G401.6 (cell line): ENCODE data around the gene ZCWPW1.
"Not testable (repeated sequence)": the region's sequence is repeated elsewhere in the genome, so short reads cannot be mapped to it uniquely, and the experiment has no call there.

Experiments
- FAIRE-seq: peaks from 2 replicates; lab custom pipeline; 2012; peaks lifted over from hg19 to GRCh38; lab: Jason Lieb, UNC

Gene ZCWPW1

DNA sequence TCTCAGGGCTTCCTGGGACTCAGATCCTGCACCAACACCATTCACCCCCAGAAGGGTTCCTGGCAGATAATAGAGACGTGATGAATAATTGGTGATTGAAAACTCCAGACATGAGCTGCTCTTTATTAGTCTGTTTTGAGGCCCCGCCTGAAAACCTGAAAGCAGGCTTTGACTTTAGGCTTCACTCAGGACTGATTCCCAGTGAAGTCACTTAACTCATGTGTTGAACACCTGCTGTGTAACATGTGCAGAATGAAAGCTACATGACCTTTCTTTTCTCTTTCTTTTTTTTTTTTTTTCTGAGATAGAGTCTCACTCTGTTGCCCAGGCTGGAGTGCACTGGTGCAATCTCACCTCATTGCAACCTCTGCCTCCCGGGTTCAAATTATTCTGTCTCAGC lies 26.7 kb upstream of the ZCWPW1 start:
- FAIRE-seq, result no peak

DNA sequence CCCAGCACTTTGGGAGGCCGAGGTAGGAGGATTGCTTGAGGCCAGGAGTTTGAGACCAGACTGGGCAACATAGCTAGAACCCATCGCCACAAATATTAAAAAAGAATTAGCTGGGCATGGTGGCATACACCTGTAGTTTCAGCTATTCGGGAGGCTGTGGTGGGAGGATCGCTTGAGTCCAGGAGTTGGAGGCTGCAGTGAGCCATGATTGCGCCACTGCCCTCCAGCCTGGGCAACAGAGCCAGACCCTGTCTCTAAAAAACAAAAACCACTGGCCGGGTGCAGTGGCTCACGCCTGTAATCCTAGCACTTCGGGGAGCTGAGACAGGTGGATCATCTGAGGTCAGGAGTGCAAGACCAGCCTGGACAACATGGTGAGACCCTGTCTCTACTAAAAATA lies 25.4 kb upstream of the ZCWPW1 start:
- FAIRE-seq, result not testable (repeated sequence)

DNA sequence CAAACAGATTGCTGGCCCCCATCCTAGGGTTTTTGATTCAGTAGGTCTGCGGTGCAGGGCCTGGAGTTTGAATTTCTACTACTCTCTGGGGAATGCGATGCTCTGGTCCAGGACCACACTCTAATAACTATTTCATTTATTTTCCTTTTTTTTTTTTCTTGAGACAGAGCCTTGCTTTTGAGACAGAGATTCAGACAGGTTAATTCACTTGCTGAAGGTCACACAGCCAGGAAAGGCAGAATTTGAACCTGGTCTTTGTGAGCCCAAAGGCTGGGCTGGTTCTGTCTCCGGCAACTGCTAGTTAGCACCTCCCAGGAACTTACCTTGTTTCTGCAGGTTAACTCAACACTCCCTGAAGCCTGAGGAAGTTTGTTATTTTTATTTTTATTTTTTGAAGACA lies 24.0 kb upstream of the ZCWPW1 start:
- no peak for FAIRE-seq

DNA sequence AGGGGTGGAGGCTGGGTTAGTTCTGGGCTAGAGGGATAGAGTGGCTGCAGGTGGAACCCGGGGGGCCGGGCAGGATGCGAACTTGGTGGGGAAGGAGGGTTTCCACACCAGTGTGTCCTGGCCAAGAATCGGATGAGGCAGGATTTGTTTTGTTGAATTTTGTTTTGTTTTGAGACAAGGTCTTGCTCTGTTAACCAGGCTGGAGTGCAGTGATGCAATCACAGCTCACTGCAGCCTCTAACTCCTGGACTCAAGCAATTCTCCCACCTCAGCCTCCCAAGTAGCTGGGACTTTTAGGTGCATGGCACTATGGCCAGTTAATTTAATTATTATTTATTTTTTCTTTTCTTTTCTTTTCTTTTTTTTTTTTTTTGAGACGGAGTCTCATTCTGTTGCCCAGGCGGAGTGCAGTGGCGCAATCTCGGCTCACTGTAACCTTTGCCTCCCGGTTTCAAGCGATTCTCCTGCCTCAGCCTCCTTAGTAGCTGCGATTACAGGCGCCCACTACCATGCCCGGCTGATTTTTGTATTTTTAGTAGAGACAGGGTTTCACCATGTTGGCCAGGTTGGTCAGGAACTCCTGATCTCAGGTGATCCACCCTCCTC lies 20.8 kb upstream of the ZCWPW1 start:
- FAIRE-seq, result no peak

DNA sequence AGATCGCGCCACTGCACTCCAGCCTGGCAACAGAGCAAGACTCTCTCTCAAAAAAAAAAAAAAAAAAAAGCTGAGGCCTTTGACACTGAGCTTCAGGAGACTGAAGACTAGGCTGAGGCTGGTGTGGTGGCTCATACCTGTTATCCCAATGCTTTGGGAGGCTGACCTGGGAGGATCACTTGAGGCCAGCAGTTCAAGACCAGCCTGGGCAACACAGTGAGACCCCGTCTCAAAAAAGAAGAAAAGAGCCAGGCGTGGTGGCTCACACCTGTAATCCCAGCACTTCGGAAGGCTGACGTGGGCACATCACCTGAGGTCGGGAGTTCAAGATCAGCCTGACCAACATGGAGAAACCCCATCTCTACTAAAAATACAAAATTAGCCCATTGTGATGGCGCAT lies 18.9 kb upstream of the ZCWPW1 start:
- not testable (repeated sequence) for FAIRE-seq

DNA sequence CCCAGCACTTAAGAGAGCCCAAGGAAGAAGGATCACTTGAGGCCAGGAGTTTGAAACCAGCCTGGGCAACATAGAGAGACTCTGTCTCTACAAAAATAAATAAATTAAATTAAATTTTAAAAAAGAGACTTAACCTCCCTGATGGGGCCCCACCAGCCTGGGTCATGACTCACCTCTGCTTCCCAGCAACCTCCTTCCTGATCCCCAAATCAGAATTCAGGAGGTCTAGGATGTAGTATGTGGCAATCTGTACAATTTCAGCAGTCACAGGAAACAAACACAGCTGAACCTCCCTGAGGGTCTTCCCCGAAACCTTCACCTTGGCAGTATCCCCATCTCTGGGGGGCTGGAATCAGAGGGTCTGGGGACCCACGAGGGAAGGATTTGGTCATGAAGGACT lies 17.5 kb upstream of the ZCWPW1 start:
- FAIRE-seq, result no peak

DNA sequence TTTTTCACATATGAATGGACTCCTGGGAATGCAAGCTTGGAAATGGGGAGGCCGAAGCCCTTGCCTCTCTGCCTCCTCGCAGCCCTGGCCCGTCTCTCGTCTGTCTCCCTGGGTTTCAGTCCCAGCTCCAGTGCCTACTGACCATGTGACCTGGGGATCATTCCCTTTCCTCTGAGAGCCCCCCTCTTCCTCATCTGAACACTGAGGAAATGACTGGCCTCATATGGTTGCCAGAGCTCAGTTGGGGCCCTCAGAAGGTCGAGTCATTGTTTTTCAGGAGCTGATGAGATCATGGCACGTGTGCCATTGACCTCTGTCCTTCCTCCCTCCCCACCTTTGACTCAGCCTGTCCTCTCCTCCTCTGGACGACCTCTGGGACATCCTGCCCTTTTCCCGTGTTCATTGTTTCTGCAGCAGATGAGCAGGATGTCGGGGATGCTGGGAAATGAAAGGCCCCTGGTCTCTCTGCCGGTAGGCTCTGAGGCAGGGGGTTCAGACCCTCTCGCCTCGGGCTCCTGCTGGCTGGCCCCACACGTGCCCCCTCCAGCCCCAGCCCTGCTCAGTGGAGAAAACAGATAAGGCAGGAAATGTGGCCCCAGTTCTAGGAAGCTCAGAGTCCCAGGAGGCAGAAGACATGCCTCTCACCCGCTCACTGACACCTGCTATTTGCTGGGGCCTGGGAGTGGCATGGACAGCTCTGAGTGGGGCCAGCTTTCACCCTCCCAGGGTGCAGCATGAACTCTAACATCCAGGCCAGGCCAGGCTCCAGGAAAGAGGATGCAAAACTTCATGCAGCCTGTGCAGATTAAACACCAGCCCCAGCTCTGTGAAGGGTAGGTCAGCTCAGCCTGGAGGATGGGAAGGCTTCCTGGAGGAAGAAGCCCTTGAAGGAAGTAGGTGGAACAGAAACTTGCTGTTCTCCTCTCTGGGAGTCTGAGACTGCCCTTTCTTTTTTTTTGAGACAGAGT lies 16.1 kb upstream of the ZCWPW1 start:
- FAIRE-seq, result no peak

DNA sequence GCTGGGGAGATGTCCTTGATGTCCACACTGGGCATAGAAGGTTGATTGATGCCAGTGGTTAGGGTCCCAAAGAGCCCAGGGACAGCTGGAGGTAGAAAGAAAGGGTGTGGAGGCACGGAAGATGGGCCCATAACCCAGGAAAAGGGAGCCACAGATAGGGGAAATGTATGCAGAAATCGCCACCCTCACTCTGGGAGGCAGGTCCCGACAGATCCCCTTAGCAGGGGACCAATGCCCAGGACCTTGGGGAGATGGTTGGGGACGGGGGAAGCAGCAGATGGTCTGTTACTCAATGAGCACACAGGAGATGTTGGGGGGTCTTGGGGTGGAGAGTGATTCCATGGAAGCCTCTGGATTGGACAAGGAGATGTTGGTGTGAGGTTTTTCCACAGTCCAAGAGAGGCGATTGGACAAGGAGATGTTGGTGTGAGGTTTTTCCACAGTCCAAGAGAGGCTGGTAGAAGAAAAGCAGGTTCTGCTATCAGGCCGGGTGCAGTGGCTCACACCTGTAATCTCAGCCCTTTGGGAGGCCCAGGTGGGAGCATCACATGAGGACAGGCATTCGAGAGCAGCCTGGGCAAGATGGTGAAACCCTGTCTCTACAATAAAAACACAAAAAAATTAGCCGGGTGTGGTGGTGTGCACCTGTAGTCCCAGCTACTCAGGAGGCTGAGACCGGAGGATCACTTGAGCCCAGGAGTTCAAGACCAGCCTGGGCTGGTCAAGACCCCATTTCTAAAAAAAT lies 14.8 kb upstream of the ZCWPW1 start:
- no peak for FAIRE-seq

DNA sequence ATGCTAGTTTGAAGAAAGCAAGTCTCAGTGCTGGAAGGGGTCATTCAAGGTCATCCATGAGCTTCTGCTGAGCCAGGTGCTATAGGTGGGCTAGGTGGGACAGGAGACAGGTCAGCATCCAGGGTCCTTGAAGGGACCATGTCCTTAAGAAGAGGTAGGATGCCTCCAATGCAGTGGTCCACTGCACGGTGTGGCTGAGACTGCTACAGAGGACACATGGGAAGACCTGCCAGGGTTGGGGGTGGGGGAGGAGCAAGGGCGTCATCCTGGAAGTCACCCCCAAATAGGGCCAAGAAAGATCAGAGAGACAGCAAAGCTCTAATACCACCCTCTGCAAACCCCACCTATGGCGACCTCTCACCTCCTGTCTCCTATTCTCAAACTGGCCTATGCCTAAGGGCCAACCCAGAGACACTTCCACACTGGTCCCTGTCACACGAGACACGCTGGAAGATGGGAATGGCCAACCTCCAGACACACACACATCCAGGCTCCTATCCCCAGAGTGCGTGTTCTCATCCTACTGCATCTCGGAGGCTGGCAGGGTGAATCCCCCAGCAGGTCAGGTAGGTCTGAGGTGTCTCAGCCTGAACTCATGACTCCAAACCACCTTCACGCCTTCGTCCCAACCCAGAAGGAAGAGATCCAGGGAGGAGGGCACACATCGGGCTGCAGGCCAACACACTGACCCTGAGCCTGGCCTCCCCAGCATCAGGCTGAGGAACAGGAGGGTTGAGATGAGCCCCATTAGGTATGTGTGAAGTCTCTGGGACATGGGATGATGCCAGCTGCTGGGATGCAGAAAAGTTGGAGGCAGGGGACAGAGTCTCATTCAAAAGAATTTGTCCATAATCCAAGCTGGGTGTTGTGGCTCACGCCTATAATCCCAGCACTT lies 13.4 kb upstream of the ZCWPW1 start:
- FAIRE-seq, result no peak

DNA sequence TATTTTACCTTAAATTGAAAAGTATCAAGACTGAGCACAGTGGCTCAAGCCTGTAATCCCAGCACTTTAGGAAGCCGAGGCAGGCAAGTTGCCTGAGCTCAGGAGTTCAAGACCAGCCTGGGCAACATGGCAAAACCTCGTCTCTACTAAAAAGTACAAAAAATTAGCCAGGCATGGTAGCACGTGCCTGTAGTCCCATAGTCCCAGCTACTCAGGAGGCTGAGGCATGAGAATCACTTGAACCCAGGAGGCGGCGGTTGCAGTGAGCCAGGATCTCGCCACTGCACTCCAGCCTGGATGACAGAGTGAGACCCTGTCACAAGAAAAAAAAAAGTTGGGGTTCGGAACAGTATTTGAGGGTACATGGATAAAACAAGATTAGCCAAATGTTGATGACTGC lies 10.7 kb upstream of the ZCWPW1 start:
- not testable (repeated sequence) for FAIRE-seq

DNA sequence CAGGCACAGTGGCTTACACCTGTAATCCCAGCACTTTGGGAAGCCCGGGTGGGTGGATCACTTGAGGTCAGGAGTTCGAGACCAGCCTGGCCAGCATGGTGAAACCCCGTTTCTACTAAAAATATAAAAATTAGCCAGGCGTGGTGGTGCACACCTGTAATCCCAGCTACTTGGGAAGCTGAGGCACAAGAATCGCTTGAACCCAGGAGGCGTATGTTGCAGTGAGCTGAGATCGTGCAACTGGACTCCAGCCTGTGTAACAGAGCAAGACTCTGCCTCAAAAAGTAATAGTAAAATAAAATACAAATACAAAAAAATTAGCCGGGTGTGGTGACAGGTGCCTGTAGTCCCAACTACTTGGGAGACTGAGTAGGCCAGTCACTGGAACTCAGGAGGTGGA lies 10.2 kb upstream of the ZCWPW1 start:
- not testable (repeated sequence) for FAIRE-seq

DNA sequence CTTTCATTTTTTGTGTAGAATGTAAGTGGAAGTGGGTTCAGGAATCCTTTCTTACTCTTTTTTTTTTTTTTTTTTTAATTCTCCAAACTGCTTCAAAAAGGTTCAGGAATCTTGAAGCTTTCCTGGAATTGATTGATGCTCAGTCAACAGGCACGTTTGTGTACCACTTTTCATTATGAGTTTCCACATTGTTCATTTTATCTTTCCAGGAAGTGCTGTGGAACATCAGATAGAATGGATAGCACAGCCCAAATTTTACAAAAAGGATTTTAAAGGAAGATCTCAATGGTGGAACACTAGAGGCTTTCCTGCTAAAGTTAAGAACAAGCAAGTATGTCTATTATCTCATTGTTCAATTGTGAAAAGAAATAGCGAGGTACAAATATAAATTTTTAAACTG lies 9.7 kb upstream of the ZCWPW1 start:
- FAIRE-seq, result no peak

DNA sequence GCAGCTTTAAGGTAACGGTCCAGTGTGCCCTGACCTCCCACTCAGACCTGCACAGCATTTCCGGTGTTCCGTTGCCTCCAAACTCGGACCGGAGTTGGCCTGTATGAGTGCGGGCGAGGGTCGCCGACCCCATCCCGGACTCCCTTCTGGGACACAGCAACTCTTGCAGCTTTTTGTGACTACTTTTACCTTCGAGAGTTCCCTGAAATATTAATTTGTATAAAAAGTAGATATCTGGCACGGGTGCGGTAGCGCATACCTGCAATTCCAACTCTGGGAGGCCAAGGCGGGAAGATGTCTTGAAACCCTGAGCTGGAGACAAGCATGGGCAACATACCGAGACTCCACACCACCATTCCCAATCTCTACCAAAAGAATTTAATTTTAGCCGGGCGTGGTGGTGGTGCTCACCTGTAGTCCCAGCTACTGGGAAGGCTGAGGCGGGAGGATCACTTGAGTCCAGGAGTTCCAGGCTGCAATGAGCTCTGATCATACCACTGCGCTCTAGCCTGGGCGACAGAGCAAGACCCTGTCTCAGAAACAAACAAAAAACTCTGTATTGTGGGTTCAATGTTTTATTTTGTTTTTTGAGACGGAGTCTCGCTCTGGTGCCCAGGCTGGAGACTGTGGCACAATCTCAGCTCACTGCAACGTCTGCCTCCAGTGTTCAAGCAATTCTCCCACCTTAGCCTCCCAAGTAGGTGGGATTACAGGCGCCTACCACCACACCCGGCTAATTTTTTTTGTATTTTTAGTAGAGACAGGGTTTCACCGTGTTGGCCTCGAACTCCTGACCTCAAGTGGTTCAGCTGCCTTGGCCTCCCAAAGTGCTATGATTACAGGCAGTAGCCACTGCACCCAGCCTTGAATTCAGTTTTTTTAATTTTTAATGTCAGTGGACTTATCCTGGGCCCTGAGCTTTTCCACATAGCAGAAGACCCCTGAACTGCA lies 8.9 kb upstream of the ZCWPW1 start:
- no peak for FAIRE-seq

DNA sequence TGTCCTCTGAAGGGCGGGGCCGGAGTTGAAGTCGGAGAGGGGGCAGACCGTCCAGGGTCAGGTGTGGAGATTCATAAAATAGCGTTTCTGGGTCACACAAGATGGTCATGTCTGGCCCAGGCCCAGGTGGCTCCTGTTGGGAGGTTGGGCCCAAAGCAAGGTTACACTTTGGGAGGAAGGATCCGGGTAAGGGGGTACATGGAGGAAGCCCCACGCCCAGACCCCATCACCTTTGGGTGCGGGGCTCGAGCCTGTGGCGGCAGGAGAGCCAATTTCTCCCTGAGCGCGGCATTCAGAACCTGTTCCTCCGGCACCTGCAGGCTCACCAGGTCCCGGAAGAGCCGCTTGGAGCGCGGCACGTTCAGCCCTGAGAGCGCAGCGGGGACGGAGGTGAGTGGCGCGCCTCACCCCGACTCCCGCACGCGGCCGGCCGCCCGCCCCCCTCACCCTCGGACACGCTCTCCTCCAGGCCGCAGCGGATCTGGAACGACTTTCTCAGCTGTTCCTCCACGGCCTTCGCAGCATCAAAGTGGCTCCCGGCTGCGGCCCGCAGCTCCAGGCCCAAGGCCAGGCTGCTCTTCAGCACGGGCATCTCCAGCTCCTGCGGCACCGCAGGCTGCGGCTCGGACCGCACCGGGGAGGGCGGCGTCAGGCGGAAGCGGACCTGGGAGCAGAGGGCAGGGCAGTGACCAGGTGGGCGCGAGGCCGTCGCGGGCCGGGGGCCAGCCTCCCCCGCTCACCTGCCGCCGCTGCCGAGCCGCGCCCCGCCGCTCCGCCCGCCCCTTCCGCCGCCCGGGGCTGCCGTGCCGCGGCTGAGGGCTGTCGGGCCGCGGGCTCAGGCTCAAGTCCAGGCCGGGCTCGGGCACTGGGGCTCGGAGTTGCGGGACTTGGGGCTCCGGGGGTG lies 7.2 kb upstream of the ZCWPW1 start:
- no peak for FAIRE-seq

DNA sequence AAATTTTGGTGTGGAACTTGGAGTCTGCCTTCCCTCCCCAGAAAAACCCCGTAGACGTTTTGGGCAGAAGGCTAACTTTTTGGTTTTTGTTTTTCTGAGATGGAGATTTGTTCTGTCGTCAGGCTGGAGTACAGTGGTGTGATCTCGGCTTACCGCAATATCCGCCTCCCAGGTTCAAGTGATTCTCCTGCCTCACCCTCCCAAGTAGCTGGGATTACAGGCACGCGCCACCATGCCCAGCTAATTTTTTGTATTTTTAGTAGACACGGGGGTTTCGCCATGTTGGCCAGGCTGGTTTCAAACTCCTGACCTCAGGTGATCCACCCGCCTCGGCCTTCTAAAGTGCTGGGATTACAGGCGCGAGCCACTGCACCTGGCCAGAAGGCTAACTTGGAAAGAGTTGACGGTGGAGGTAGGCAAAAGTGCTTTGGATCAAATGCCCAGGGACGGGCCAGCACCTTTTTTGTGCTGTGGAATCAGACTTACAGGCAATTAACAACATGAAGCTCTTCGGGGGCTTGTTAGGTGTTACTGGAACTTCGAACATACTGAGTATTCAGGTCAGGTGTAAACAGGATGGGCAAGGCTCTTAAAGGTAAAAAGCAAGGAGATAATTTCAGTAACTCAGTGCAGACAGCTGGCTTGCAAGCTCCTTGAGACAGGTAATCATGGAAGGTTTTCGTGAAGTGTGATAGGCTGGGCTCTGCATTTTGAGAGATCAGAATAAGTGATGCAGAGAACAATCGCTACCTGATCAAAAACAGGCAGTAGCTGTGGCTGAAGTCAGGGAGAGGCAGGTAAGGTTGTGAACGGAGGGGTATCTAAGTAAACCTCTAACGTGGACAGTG lies 6.0 kb upstream of the ZCWPW1 start:
- FAIRE-seq, result no peak

DNA sequence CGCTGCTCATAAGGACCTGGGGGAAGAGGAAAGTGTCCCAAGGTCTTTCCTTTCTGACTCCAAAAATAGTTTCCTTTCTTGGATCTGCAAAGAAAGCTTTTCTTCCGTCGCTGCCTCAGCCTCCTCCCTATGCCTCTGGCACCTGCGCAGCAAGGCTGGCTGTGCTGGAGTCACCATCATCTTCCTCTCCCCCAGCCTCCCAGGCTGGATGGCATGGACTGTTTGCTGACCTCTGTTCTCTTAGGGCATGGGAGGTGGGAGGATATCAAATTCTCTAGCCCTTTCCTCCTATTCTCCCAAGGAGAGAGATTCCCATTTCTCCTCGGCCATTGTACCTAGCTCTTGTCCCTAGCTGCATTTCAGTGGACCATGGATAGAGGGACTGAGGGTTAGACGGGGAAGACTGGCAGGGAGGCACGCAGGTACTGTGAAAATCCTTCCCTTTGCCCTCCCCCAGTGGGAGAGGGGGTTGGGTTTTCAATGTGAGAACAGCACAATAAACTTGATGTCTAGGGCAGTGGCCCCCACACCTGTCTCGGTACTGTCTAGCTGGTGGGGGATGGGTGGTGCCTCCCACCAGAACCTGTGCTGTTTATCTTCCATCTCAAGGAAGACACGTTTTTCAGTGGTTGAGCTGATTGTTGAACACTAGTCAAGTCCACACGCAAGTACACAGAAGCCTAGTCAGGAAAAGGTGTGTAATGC lies 5.2 kb upstream of the ZCWPW1 start:
- no peak for FAIRE-seq

DNA sequence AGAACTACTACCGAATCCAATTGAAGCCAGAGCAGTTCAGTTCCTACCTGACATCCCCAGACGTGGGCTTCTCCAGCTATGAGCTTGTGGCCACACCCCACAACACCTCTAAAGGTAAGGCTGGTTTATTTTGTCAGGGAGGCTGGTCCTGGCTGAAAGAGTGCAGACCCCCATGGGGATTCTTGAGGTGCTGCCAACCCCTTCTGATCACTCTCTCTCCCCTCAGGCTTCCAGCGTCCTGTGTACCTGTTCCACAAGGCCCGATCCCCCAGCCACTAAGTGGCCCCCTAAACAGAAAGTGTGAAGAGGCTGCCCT lies 4.7 kb upstream of the ZCWPW1 start:
- no peak for FAIRE-seq

DNA sequence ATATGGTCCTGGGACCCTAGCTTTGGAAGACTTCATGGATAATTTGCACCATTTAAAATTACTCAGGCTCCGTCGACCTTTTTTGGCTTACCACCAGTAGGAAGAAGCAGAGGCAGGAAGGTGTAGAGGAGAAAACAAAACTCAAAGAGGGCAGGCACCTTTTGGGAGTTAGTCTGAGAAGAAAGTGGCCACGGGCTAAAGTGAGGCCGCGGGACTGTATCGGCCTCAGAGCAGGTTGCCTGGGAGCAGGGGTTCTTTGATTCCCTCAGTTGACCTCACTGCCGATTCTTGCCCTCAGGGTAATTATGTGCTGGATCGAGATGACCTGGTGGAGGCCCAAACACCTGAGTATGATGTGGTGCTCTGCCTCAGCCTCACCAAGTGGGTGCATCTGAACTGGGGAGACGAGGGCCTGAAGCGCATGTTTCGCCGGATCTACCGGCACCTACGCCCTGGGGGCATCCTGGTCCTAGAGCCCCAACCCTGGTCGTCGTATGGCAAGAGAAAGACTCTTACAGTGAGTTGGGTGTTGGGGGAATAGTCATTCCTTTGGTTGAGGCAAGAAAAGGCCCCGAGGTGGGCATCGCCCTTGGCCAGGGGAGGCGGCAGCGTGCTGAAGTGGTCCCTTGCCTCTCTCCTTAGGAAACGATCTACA lies 4.2 kb upstream of the ZCWPW1 start:
- FAIRE-seq, result no peak
